Type B pancreatic cell (in vitro differentiated cells): ENCODE data around the gene RBM26. TPM values are rescaled to one million over a fixed set of nuclear protein-coding genes. Genes with fewer than 3 reads are reported as not detected.

Experiments
- DNase-seq: peaks from one replicate; pipeline ENCODE4 v3.0.0; 2021; ENCODE audit warnings: mixed read lengths; ENCODE audit not compliant: unreplicated experiment; ENCODE audit errors: extremely low spot score
- H3K27ac Mint-ChIP-seq: 2 replicates; pipeline ENCODE4 v1.8.0; 2021; ENCODE audit warnings: mild to moderate bottlenecking, mixed read lengths
- H3K27me3 Mint-ChIP-seq: 2 replicates; pipeline ENCODE4 v1.8.0; 2021; ENCODE audit warnings: mixed read lengths
- H3K36me3 Mint-ChIP-seq: 2 replicates; pipeline ENCODE4 v1.8.0; 2021; ENCODE audit warnings: mixed read lengths
- H3K4me1 Mint-ChIP-seq: one replicate; pipeline ENCODE4 v1.8.0; 2021; ENCODE audit warnings: mixed read lengths; ENCODE audit not compliant: unreplicated experiment
- H3K4me3 Mint-ChIP-seq: 2 replicates; pipeline ENCODE4 v1.8.0; 2021; ENCODE audit warnings: mild to moderate bottlenecking, mixed read lengths
- H3K9me3 Mint-ChIP-seq: 2 replicates; pipeline ENCODE4 v1.8.0; 2021; ENCODE audit warnings: mixed read lengths
- total RNA-seq: library from RNA; stranded (reverse); gene quantifications from 2 replicates; pipeline ENCODE4 v1.2.1, GENCODE V29; 2021; ENCODE audit warnings: low replicate concordance
- TF ChIP-seq, protein P1 (sequence below): fragments of 200-600 bp; sonication (generic); conservative IDR thresholded peaks from 2 replicates; pipeline ENCODE4 v1.5.0; 2021; ENCODE audit warnings: antibody characterized with exemption, mild to moderate bottlenecking

Gene RBM26
- total RNA-seq, 1 donor from 2014 or later, result 66.9 TPM

- H3K27ac Mint-ChIP-seq, result no peak overlapping the region
- no peak for DNase-seq
- H3K36me3 Mint-ChIP-seq, result no peaks in the 10 kb centered on the region
- H3K4me3 Mint-ChIP-seq, result no peak overlapping the region
- TF ChIP-seq, protein P1, sequence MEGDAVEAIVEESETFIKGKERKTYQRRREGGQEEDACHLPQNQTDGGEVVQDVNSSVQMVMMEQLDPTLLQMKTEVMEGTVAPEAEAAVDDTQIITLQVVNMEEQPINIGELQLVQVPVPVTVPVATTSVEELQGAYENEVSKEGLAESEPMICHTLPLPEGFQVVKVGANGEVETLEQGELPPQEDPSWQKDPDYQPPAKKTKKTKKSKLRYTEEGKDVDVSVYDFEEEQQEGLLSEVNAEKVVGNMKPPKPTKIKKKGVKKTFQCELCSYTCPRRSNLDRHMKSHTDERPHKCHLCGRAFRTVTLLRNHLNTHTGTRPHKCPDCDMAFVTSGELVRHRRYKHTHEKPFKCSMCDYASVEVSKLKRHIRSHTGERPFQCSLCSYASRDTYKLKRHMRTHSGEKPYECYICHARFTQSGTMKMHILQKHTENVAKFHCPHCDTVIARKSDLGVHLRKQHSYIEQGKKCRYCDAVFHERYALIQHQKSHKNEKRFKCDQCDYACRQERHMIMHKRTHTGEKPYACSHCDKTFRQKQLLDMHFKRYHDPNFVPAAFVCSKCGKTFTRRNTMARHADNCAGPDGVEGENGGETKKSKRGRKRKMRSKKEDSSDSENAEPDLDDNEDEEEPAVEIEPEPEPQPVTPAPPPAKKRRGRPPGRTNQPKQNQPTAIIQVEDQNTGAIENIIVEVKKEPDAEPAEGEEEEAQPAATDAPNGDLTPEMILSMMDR, result peak; percentile 27
- H3K27me3 Mint-ChIP-seq, result peaks cover 4% of the 10 kb centered on the region
- no peaks in the 10 kb centered on the region for H3K9me3 Mint-ChIP-seq
- no peaks in the 10 kb centered on the region for H3K4me1 Mint-ChIP-seq
Observed at GRCh38 chr13:79295906-79296706, 109.9 kb downstream of the RBM26 start.

- Mint-ChIP-seq H3K27me3 (no peaks in the 10 kb centered on the region), H3K9me3 (no peaks in the 10 kb centered on the region), H3K4me1 (peaks cover 5% of the 10 kb centered on the region), H3K4me3 (no peak overlapping the region), H3K36me3 (no peaks in the 10 kb centered on the region), H3K27ac (no peak overlapping the region)
- TF ChIP-seq, protein P1, result no peak
- DNase-seq, result no peak
Observed at GRCh38 chr13:79290595-79291244, 115.3 kb downstream of the RBM26 start.

DNA sequence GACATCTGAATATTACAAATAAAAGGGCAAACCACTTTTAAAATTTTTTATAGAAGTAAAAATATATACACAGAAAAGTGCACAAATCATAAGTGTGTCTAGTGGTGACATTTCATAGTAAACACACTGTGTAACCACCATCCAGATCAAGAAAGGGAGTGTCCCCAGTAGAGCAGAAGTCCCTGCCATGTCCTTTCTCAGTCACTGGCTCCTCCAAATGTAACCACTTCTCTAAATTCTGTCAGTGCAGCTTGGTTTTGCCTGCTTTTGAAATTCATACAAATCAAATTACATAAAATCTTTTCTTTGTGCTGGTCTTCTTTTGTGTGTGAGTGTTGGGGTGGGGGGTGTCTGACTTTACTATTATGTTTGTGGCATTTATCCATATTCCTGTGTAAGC is 116.5 kb downstream of the RBM26 start:
- H3K36me3 Mint-ChIP-seq, result no peaks in the 10 kb centered on the region
- TF ChIP-seq, protein P1, result no peak
- DNase-seq, result no peak
- H3K9me3 Mint-ChIP-seq, result no peaks in the 10 kb centered on the region
- H3K4me3 Mint-ChIP-seq, result no peak overlapping the region
- H3K27ac Mint-ChIP-seq, result no peak overlapping the region
- peaks cover 5% of the 10 kb centered on the region for H3K4me1 Mint-ChIP-seq
- H3K27me3 Mint-ChIP-seq, result no peaks in the 10 kb centered on the region

DNA sequence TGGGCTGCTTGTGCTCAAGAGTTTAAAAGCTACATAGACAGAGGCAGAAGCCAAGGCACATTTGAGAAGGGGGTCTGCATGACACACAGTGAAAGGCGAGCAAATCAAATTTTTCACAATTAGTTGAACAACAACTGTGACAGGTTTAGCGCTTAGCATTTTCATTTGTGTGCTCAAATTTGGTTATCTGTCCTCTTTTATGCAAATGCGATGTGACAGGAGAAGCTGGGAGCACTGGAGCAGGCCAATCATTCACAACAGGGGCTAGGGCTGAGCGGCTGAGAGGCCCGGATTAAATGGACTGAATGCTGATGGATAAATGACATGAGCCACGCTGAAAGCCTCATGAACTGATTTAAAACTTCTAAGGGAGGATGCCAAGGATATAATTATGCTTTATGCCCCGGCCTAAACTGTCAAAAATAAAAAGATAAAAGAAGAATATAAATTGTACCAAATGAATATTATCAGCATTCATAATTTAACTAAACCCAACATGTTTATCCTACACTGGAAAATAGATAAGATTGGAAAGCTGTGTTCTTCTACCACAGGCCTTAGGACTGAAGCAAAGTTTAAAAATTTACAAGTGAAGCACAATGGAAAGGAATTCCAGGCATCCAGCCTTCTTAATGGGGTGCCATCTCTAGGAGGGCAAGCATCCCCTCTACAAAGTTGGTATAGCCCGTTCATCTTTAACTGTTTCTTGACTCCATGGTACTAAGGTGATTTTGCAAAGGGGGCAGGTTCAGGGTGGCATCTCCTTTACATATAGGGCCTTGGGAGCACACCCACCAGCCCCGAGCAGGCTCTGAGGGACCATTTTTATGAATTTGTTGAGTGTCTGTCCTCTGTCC is 117.9 kb downstream of the RBM26 start:
- H3K4me3 Mint-ChIP-seq, result no peak overlapping the region
- H3K4me1 Mint-ChIP-seq, result peaks cover 5% of the 10 kb centered on the region
- H3K27me3 Mint-ChIP-seq, result no peaks in the 10 kb centered on the region
- no peak overlapping the region for H3K27ac Mint-ChIP-seq
- no peaks in the 10 kb centered on the region for H3K36me3 Mint-ChIP-seq
- DNase-seq, result no peak
- no peaks in the 10 kb centered on the region for H3K9me3 Mint-ChIP-seq
- TF ChIP-seq, protein P1, result no peak

DNA sequence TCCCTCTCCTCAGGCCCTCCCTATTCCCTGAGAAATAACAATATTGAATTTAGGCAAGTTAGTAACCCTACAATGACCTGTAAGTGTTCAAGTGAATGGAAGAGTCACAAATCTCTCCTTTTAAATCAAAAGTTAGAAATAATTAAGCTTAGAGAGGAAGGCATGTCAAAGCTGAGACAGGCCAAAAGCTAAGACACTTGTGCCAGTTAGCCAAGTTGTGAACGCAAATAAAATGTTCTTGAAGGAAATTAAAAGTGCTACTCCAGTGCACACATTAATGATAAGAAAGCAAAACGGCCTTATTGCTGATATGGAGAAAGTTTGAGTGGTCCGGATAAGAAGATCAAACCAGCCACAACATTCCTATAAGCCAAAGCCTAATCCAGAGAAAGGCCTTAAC is 120.9 kb downstream of the RBM26 start:
- no peaks in the 10 kb centered on the region for H3K36me3 Mint-ChIP-seq
- H3K4me1 Mint-ChIP-seq, result peaks cover 5% of the 10 kb centered on the region
- TF ChIP-seq, protein P1, result no peak
- no peak overlapping the region for H3K27ac Mint-ChIP-seq
- no peaks in the 10 kb centered on the region for H3K9me3 Mint-ChIP-seq
- no peaks in the 10 kb centered on the region for H3K27me3 Mint-ChIP-seq
- no peak overlapping the region for H3K4me3 Mint-ChIP-seq
- DNase-seq, result no peak
